Spleen (tissue), 11 donors: Measurements from ENCODE around the gene NPBWR2. TPM values are rescaled to one million over a fixed set of nuclear protein-coding genes. Genes with fewer than 3 reads are reported as not detected.

Experiments
- DNase-seq: peaks from one replicate; pipeline ENCODE4 v3.0.0-alpha.2; 2020
- H3K27ac ChIP-seq, 8 donors: fragments of 200-600 bp; sonication (generic) in 7 of 8; 1 replicate in 4 of 8; 2 replicates in 4 of 8; pipeline versions ENCODE4 v1.5.0 to v1.8.0; 2016 to 2021; ENCODE audit warnings: inconsistent platforms in 4 of 8, mild to moderate bottlenecking in 4 of 8, moderate library complexity in 1 of 8
- H3K27me3 ChIP-seq, 7 donors: fragments of 200-600 bp; sonication (generic) in 6 of 7; replicated peaks in 1 of 7; 1 replicate in 4 of 7; 2 replicates in 3 of 7; pipeline versions ENCODE4 v1.5.0 to v1.8.0; 2016 to 2021; ENCODE audit warnings: inconsistent platforms in 3 of 7, mild to moderate bottlenecking in 1 of 7
- H3K36me3 ChIP-seq, 6 donors: fragments of 200-600 bp; sonication (generic) in 5 of 6; 1 replicate in 4 of 6; 2 replicates in 2 of 6; pipeline versions ENCODE4 v1.5.0 to v1.8.0; 2016 to 2021; ENCODE audit warnings: inconsistent platforms in 2 of 6
- H3K4me1 ChIP-seq, 6 donors: fragments of 200-600 bp; sonication (generic) in 5 of 6; 1 replicate in 3 of 6; 2 replicates in 3 of 6; pipeline versions ENCODE4 v1.5.0 to v1.8.0; 2016 to 2021; ENCODE audit warnings: inconsistent platforms in 3 of 6
- H3K4me3 ChIP-seq, 8 donors: fragments of 200-600 bp; sonication (generic) in 7 of 8; 1 replicate in 4 of 8; 2 replicates in 4 of 8; pipeline versions ENCODE4 v1.5.0 to v1.8.0; 2016 to 2021; ENCODE audit warnings: inconsistent platforms in 4 of 8, mild to moderate bottlenecking in 4 of 8, moderate library complexity in 2 of 8
- H3K9me3 ChIP-seq, 8 donors: fragments of 200-600 bp; sonication (generic) in 7 of 8; 1 replicate in 4 of 8; 2 replicates in 4 of 8; pipeline versions ENCODE4 v1.5.0 to v1.8.0; 2016 to 2021; ENCODE audit warnings: inconsistent platforms in 4 of 8
- CTCF ChIP-seq, 11 experiments: fragments of 200-600 bp in 7 of 11; fragments of 450-650 bp in 4 of 11; sonication (generic) in 4 of 11; IDR thresholded peaks in 8 of 11; conservative IDR thresholded peaks in 3 of 11; 1 replicate in 7 of 11; 2 replicates in 4 of 11; pipeline versions ENCODE4 v1.4.0 to v1.8.0; 2016 to 2021; ENCODE audit warnings: antibody characterized with exemption in 11 of 11, inconsistent platforms in 4 of 11, mild to moderate bottlenecking in 1 of 11
- POLR2A ChIP-seq, 3 donors: fragments of 450-650 bp; IDR thresholded peaks; one replicate each; pipeline ENCODE4 v1.5.1; 2017; ENCODE audit warnings: antibody characterized with exemption in 3 of 3, mild to moderate bottlenecking in 1 of 3
- POLR2AphosphoS5 ChIP-seq, 3 donors: sonication (generic); formaldehyde crosslinking; IDR thresholded peaks; one replicate each; pipeline ENCODE4 v1.5.1; 2017; ENCODE audit warnings: antibody characterized with exemption in 3 of 3
- WGBS, 5 donors: extraction: QIAGEN DNeasy Blood & Tissue Kit in 3 of 5; methylation state at CpG; one replicate each; pipeline versions ENCODE4 v1.1.5 to v1.1.7; 2013 to 2018; 5-methylcytosine and 5-hydroxymethylcytosine counted together
- intact Hi-C: fragments of 100-400 bp; cut with DNase I; formaldehyde crosslinking; loops from one replicate; pipeline ENCODE4 v1.15.0; 2023; ENCODE audit warnings: low total_unique reads
- polyA plus RNA-seq, 3 donors: library from polyadenylated mRNA; stranded (reverse); fragments of 200-250 nt; gene quantifications; one replicate each; pipeline ENCODE4 v1.2.1, GENCODE V29; 2013
- total RNA-seq, 7 donors: library from RNA; depleted of rRNA in 3 of 7; stranded (reverse); fragments of >200 nt in 3 of 7; fragmentation: NEBNext Ultra II Directional in 4 of 7; extraction: Animal tissue kit (Norgen Biotek cat#: 25700) in 4 of 7; gene quantifications; one replicate each; pipeline versions ENCODE4 v1.1.0 to v1.2.1, GENCODE V29; 2016 to 2021
- donor health status: healthy with polysubstance abuse.
- donor health status: DM: no; HTN: no; CAD: no; lungs with moderate emphysema.
- donor health status: DM: no; HTN: no; CAD: no.
- donor health status: Bipolar disorder and iron deficiency.
- donor health status: healthy.
- donor health status: DM: no; HTN: no; CAD: no.
- donor health status: DM: yes; HTN: yes; CAD: no.

NPBWR2 gene
- total and polyA plus RNA-seq, 10 donors, result 0.26 TPM; not detected in 9

GRCh38 chr20:64073476-64074183, 33.7 kb downstream of the NPBWR2 start:
- intact Hi-C loops, result no loop called here
- no peak for DNase-seq

DNA sequence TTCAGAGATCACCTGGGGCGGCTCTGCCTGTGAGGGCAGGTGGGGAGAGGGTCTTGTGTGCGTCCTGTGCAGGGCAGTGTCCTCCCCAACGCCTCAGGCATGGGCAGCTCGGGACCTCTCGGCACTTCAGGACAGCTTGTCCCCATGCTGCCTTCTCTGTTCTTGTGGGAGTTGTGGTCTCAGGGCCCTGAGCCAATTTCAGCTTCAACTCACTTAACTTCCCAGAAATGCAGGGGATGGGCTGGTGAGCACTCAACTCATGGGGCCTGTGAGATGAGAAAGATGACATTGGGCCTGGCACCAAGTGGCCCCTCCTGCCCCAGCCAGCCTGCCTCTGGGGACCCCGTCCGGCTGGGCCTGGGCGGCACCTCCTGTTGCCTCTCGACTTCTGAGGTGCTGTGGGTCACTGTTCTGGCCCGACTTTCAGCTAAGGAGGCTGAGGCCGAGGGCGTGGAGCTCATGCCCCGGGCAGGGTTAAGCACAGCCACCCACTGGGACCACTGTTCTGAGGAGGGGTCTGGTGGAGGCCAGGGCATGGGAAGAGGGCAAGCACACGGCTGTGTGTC, 34.8 kb downstream of the NPBWR2 start:
- no peak for DNase-seq
- WGBS, 5 donors, result 61 to 86% (median 69%) methylated on average over 6 to 14 of the region's 14 CpGs
- no peak overlapping the region for H3K4me3 ChIP-seq
- peaks cover 0 to 67% (median 48%) of the 10 kb centered on the region in 6 donors for H3K36me3 ChIP-seq
- H3K4me1 ChIP-seq, result peaks cover 21 to 100% (median 77%) of the 10 kb centered on the region in 6 donors
- TF ChIP-seq POLR2AphosphoS5 (IDR thresholded peaks at IDR 0.05), result peak; percentile 22 to 75 (median 43)
- TF ChIP-seq CTCF (IDR thresholded peaks at IDR 0.05 in 8 of 11, conservative IDR thresholded peaks at IDR 0.05 in 3 of 11), result no peak
- no peak for TF ChIP-seq POLR2A (IDR thresholded peaks at IDR 0.05)
- H3K27me3 ChIP-seq, result no peaks in the 10 kb centered on the region
- intact Hi-C loops, result no loop called here
- H3K27ac ChIP-seq, result peak overlapping the region in 5 of 8 donors; percentile 23 to 65 (median 54)
- H3K9me3 ChIP-seq, result no peaks in the 10 kb centered on the region

More at GRCh38 chr20:64073476-64074183, 33.7 kb downstream of the NPBWR2 start:
- TF ChIP-seq POLR2AphosphoS5 (IDR thresholded peaks at IDR 0.05), result peak; percentile 32 to 67 (median 49)
- TF ChIP-seq POLR2A (IDR thresholded peaks at IDR 0.05), result no peak
- no peak for TF ChIP-seq CTCF (IDR thresholded peaks at IDR 0.05 in 8 of 11, conservative IDR thresholded peaks at IDR 0.05 in 3 of 11)
- Histone ChIP-seq H3K4me1 (peaks cover 21 to 100% (median 77%) of the 10 kb centered on the region in 6 donors), H3K4me3 (no peak overlapping the region), H3K9me3 (no peaks in the 10 kb centered on the region), H3K27ac (peak overlapping the region in 3 of 8 donors; percentile 54 to 65 (median 58)), H3K27me3 (no peaks in the 10 kb centered on the region), H3K36me3 (peaks cover 0 to 68% (median 48%) of the 10 kb centered on the region in 6 donors)
- 89 to 94% (median 91%) methylated on average over 25 to 37 of the region's 37 CpGs for WGBS, 5 donors

DNA sequence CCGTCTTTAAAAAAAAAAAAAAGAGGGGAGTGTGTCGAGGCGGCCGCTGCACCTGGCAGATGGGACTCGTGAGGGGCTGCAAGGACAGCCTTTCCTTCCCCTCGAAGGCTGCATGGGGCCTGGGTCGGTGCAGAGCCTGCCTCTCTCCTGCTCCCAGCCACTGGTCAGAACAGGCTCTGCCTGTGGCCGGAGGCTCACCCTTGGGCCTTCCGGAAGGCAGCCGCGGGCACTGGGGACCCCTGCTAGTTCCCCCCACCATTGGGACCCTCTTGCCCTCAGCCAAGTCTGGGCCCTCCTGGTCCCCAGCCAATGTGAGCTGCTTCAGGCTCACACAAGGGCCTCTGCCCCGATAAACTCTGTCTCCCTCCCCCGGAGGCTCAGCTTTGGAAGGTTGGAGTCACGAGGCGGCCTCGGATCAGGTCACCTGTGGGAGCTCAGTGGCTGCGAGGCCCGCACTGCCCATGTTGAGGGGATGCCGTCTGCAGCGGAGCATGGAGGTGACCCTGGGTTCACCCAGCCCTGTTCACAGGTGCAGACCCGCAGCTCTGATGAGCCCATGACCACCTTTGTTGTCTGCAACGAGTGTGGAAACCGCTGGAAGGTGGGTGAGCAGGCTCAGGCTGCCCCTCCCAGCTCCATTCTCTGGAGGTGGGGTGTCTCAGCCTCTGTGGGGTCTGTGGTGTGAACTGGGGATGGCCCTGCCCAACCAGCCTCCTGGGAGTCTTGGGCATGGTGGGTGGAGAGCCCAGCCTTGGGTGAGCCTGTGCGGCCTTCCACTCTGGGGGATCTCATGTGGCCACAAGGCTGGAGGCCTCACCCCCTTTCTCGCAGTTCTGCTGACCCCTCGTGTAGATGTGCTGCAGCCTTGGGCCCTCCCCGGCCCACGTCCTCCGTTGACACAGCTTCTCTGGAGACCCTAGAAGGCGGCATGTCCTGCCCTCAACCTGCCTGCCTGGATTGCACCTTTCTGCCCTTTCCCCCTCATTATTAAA, 35.7 kb downstream of the NPBWR2 start:
- intact Hi-C loops, result no loop called here
- Histone ChIP-seq H3K4me3 (no peak overlapping the region), H3K36me3 (peaks cover 0 to 58% (median 48%) of the 10 kb centered on the region in 6 donors), H3K4me1 (peaks cover 11 to 100% (median 78%) of the 10 kb centered on the region in 6 donors), H3K27me3 (no peaks in the 10 kb centered on the region), H3K9me3 (no peaks in the 10 kb centered on the region), H3K27ac (peak overlapping the region in 5 of 8 donors; percentile 23 to 65 (median 54))
- WGBS, 5 donors, result 76 to 84% (median 79%) methylated on average over 29 to 30 of the region's 30 CpGs
- DNase-seq, result no peak
- TF ChIP-seq POLR2A (IDR thresholded peaks at IDR 0.05) (no peak), POLR2AphosphoS5 (IDR thresholded peaks at IDR 0.05) (peak; percentile 75 to 91 (median 80))

- H3K4me3 ChIP-seq, result no peak overlapping the region
- no peak for TF ChIP-seq CTCF (IDR thresholded peaks at IDR 0.05 in 8 of 11, conservative IDR thresholded peaks at IDR 0.05 in 3 of 11)
- TF ChIP-seq POLR2AphosphoS5 (IDR thresholded peaks at IDR 0.05), result peak; percentile 41 to 79 (median 55)
- no peak for TF ChIP-seq POLR2A (IDR thresholded peaks at IDR 0.05)
- DNase-seq, result no peak
Observed at GRCh38 chr20:64070244-64070993, 36.9 kb downstream of the NPBWR2 start.

More at GRCh38 chr20:64070244-64070993, 36.9 kb downstream of the NPBWR2 start:
- peaks cover 0 to 46% (median 39%) of the 10 kb centered on the region in 6 donors for H3K36me3 ChIP-seq
- WGBS, 5 donors, result 89 to 96% (median 93%) methylated on average over 26 to 31 of the region's 31 CpGs
- peaks cover 18 to 100% (median 79%) of the 10 kb centered on the region in 6 donors for H3K4me1 ChIP-seq
- no peaks in the 10 kb centered on the region for H3K27me3 ChIP-seq
- intact Hi-C loops, result no loop called here
- H3K9me3 ChIP-seq, result no peaks in the 10 kb centered on the region
- peak overlapping the region in 2 of 8 donors; percentile 54 to 65 for H3K27ac ChIP-seq
